NCI-H1694 treated with DMSO at 0.1 percent for 48 hours (cell line): ENCODE data around the gene APOA4.
"Not testable (repeated sequence)": the region's sequence is repeated elsewhere in the genome, so short reads cannot be mapped to it uniquely, and the experiment has no call there.

ENCODE experiments used
- DNase-seq: peaks from one replicate; lab custom pipeline; 2025; lab: John Stamatoyannopoulos, UW

The APOA4 gene

GRCh38 chr11:116849060-116849459 is 26.0 kb upstream of the APOA4 start:
- DNase-seq = no peak

GRCh38 chr11:116847612-116848011 is 24.5 kb upstream of the APOA4 start:
- no peak for DNase-seq

- DNase-seq = no peak
Measured at GRCh38 chr11:116844722-116845121, 21.6 kb upstream of the APOA4 start.

- DNase-seq = no peak
Measured at GRCh38 chr11:116843661-116844060, 20.6 kb upstream of the APOA4 start.

- DNase-seq = no peak
Measured at GRCh38 chr11:116842909-116843308, 19.8 kb upstream of the APOA4 start.

- DNase-seq = no peak
Measured at GRCh38 chr11:116842117-116842516, 19.0 kb upstream of the APOA4 start.

GRCh38 chr11:116840746-116841296 is 17.7 kb upstream of the APOA4 start:
- no peak for DNase-seq

- DNase-seq = no peak
Measured at GRCh38 chr11:116840224-116840745, 17.2 kb upstream of the APOA4 start.

GRCh38 chr11:116838321-116839084 is 15.4 kb upstream of the APOA4 start:
- no peak for DNase-seq

- no peak for DNase-seq
Measured at GRCh38 chr11:116837231-116838091, 14.4 kb upstream of the APOA4 start, which contains the start of gene APOA1. Gene APOA1, minus strand, starts transcription at chr11:116837622. Its CDS starts 235 bp downstream, at chr11:116837387.

- no peak for DNase-seq
Measured at GRCh38 chr11:116836632-116836991, 13.5 kb upstream of the APOA4 start.

GRCh38 chr11:116835791-116836631 is 12.9 kb upstream of the APOA4 start:
- peak; percentile 41 for DNase-seq

- DNase-seq = no peak
Measured at GRCh38 chr11:116835042-116835772, 12.1 kb upstream of the APOA4 start.

GRCh38 chr11:116834535-116835041 is 11.5 kb upstream of the APOA4 start:
- not testable (repeated sequence) for DNase-seq

GRCh38 chr11:116833816-116834534 is 10.9 kb upstream of the APOA4 start:
- DNase-seq = no peak

- no peak for DNase-seq
Measured at GRCh38 chr11:116833491-116833815, 10.3 kb upstream of the APOA4 start.

- no peak for DNase-seq
Measured at GRCh38 chr11:116832350-116833290, 9.5 kb upstream of the APOA4 start.

GRCh38 chr11:116831790-116832349 is 8.8 kb upstream of the APOA4 start:
- DNase-seq = no peak
